ENCODE data around the gene C2CD5. TPM values are rescaled to one million over a fixed set of nuclear protein-coding genes. Genes with fewer than 3 reads are reported as not detected.
"Not testable (repeated sequence)": the region's sequence is repeated elsewhere in the genome, so short reads cannot be mapped to it uniquely, and the experiment has no call there.

C2CD5 gene
- total and polyA plus RNA-seq, 10 donors = 21.2 to 76.3 (median 46.9) TPM

GRCh38 chr12:22491034-22491433, 53.3 kb downstream of the C2CD5 start:
- no peak overlapping the region for H3K4me3 ChIP-seq
- intact Hi-C loops (cut with DNase I; ENCODE audit: low total_unique reads) = no loop called here
- H3K4me1 ChIP-seq = no peaks in the 10 kb centered on the region
- peaks cover 2 to 84% (median 44%) of the 10 kb centered on the region in 6 donors for H3K36me3 ChIP-seq
- DNase-seq = no peak
- no peak overlapping the region for H3K27ac ChIP-seq
- 90 to 93% (median 92%) methylated on average over 1 of the region's 1 CpG for WGBS, 5 donors
- H3K9me3 ChIP-seq = peaks cover 0 to 5% (median 0%) of the 10 kb centered on the region in 8 donors
- TF ChIP-seq CTCF (IDR thresholded peaks at IDR 0.05 in 8 of 11, conservative IDR thresholded peaks at IDR 0.05 in 3 of 11) (no peak), POLR2AphosphoS5 (IDR thresholded peaks at IDR 0.05) (no peak), POLR2A (IDR thresholded peaks at IDR 0.05) (no peak)
- H3K27me3 ChIP-seq (replicated peaks in 1 of 7) = no peaks in the 10 kb centered on the region

DNA sequence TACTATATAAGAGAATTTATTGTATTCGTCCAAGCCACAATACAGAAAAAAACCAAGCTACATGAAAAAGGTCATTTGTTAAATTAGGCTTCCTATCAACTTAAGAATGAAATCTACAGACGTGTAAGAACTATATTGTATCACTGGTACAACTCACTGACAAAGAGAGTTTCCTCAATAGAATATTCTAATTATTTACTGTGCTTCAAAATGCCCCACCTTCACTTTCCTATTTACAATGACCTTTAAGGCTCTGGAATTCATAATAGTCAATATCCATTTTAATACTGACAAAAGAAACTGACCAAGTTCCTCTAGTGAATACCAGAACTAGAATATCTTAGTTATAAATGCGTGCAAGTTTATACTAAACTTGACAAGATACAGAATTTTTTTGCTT, 55.9 kb downstream of the C2CD5 start:
- 96 to 99% (median 98%) methylated on average over 3 of the region's 3 CpGs for WGBS, 5 donors
- intact Hi-C loops (cut with DNase I; ENCODE audit: low total_unique reads) = no loop called here
- Histone ChIP-seq H3K27me3 (replicated peaks in 1 of 7) (no peaks in the 10 kb centered on the region), H3K4me1 (no peaks in the 10 kb centered on the region), H3K4me3 (no peak overlapping the region), H3K9me3 (peaks cover 0 to 5% (median 0%) of the 10 kb centered on the region in 8 donors), H3K27ac (no peak overlapping the region), H3K36me3 (peaks cover 2 to 87% (median 60%) of the 10 kb centered on the region in 6 donors)
- TF ChIP-seq POLR2A (IDR thresholded peaks at IDR 0.05) (no peak), CTCF (IDR thresholded peaks at IDR 0.05 in 8 of 11, conservative IDR thresholded peaks at IDR 0.05 in 3 of 11) (no peak), POLR2AphosphoS5 (IDR thresholded peaks at IDR 0.05) (no peak)
- no peak for DNase-seq

DNA sequence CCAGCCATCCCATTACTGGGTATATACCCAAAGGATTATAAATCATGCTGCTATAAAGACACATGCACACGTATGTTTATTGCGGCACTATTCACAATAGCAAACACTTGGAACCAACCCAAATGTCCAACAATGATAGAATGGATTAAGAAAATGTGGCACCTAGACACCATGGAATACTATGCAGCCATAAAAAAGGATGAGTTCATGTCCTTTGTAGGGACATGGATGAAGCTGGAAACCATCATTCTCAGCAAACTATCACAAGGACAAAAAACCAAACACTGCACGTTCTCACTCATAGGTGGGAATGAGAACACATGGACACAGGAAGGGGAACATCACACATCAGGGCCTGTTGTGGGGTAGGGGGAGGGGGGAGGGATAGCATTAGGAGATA, 56.7 kb downstream of the C2CD5 start:
- H3K4me3 ChIP-seq; H3K27ac ChIP-seq; H3K27me3 ChIP-seq (replicated peaks in 1 of 7); H3K9me3 ChIP-seq; intact Hi-C loops (cut with DNase I; ENCODE audit: low total_unique reads); H3K4me1 ChIP-seq; DNase-seq: not testable (repeated sequence)
- WGBS, 5 donors = 85 to 100% (median 98%) methylated on average over 3 of the region's 3 CpGs
- peaks cover 2 to 87% (median 58%) of the 10 kb centered on the region in 6 donors for H3K36me3 ChIP-seq

- Histone ChIP-seq H3K36me3 (peaks cover 2 to 91% (median 33%) of the 10 kb centered on the region in 6 donors), H3K4me1 (no peaks in the 10 kb centered on the region), H3K27me3 (replicated peaks in 1 of 7) (no peaks in the 10 kb centered on the region), H3K9me3 (no peaks in the 10 kb centered on the region), H3K27ac (no peak overlapping the region), H3K4me3 (no peak overlapping the region)
- WGBS, 5 donors = 90 to 96% (median 92%) methylated on average over 5 of the region's 5 CpGs
- TF ChIP-seq POLR2A (IDR thresholded peaks at IDR 0.05) = no peak
- TF ChIP-seq CTCF (IDR thresholded peaks at IDR 0.05 in 8 of 11, conservative IDR thresholded peaks at IDR 0.05 in 3 of 11) = no peak
- TF ChIP-seq POLR2AphosphoS5 (IDR thresholded peaks at IDR 0.05) = no peak
- intact Hi-C loops (cut with DNase I; ENCODE audit: low total_unique reads) = no loop called here
- no peak for DNase-seq
Observed at GRCh38 chr12:22481547-22482104, 62.7 kb downstream of the C2CD5 start.

GRCh38 chr12:22480814-22481213, 63.5 kb downstream of the C2CD5 start:
- intact Hi-C loops (cut with DNase I; ENCODE audit: low total_unique reads); H3K4me1 ChIP-seq; DNase-seq; H3K4me3 ChIP-seq; H3K9me3 ChIP-seq; H3K27ac ChIP-seq; H3K27me3 ChIP-seq (replicated peaks in 1 of 7): not testable (repeated sequence)
- WGBS, 5 donors = 90 to 95% (median 92%) methylated on average over 7 of the region's 7 CpGs
- peaks cover 2 to 94% (median 33%) of the 10 kb centered on the region in 6 donors for H3K36me3 ChIP-seq

Measured in spleen (tissue), 11 donors.